K562 (cell line): ENCODE data around the gene TGFBR3L. TPM values are rescaled to one million over a fixed set of nuclear protein-coding genes. Genes with fewer than 3 reads are reported as not detected.
A peak's percentile ranks its signal among the peaks of the same experiment; 100 is the strongest.

Experiments
- ARNT ChIP-seq, 2 experiments: fragments of 450-650 bp; IDR thresholded peaks; 2 replicates each; pipeline ENCODE4 v1.6.1; 2016; ENCODE audit warnings: mild to moderate bottlenecking in 1 of 2
- E2F3 ChIP-seq: fragments of 250-450 bp; sonication (Bioruptor Pico); IDR thresholded peaks from 2 replicates; pipeline ENCODE4 v1.4.0; 2020; ENCODE audit warnings: mild to moderate bottlenecking
- FOXJ2 ChIP-seq: fragments of 200-800 bp; sonication (Bioruptor generic); IDR thresholded peaks from 2 replicates; pipeline ENCODE4 v1.6.1; 2016; ENCODE audit warnings: missing genetic modification characterization, missing compliant biosample characterization
- GTF2A2 ChIP-seq: IDR thresholded peaks from 2 replicates; pipeline ENCODE4 v1.6.1; 2016; ENCODE audit warnings: mild to moderate bottlenecking, missing genetic modification characterization, missing compliant biosample characterization
- MAFK ChIP-seq: IDR thresholded peaks from 2 replicates; pipeline ENCODE4 v1.6.1; 2011; ENCODE audit warnings: low read length, improper control_type of control experiment
- RBBP5 ChIP-seq: fragments of 200-600 bp; sonication (generic); IDR thresholded peaks from 2 replicates; pipeline ENCODE4 v1.6.1; 2012; ENCODE audit warnings: borderline replicate concordance, mild to moderate bottlenecking, low read length, control low read depth, inconsistent platforms; ENCODE audit not compliant: insufficient read depth, poor library complexity, severe bottlenecking
- RBM25 ChIP-seq: fragments of 200-400 bp; formaldehyde crosslinking; IDR thresholded peaks from 2 replicates; pipeline ENCODE4 v1.6.1; 2018; ENCODE audit warnings: low read length, low read depth, moderate library complexity; ENCODE audit not compliant: severe bottlenecking
- SMAD2 ChIP-seq: fragments of 150-350 bp; IDR thresholded peaks from 2 replicates; pipeline ENCODE4 v1.6.1; 2014; ENCODE audit warnings: low read depth, mild to moderate bottlenecking, low read length
- TCF7 ChIP-seq: sonication (generic); IDR thresholded peaks from 2 replicates; pipeline ENCODE4 v1.6.1; 2016; ENCODE audit warnings: antibody characterized with exemption, borderline replicate concordance
- THRAP3 ChIP-seq: fragments of 450-650 bp; IDR thresholded peaks from 2 replicates; pipeline ENCODE4 v1.6.1; 2016; ENCODE audit warnings: mild to moderate bottlenecking, inconsistent platforms, borderline replicate concordance
- ZNF384 ChIP-seq: IDR thresholded peaks from 2 replicates; pipeline ENCODE4 v1.6.1; 2012; ENCODE audit warnings: low read depth, low read length, improper control_type of control experiment
- ZNF408 ChIP-seq: fragments of 250-450 bp; sonication (Bioruptor Pico); IDR thresholded peaks from 2 replicates; pipeline ENCODE4 v1.4.0; 2020; ENCODE audit warnings: low read depth, mild to moderate bottlenecking, moderate library complexity
- ZNF41 ChIP-seq: fragments of 250-450 bp; sonication (Bioruptor Pico); conservative IDR thresholded peaks from 2 replicates; pipeline ENCODE4 v1.4.0; 2020; ENCODE audit warnings: mild to moderate bottlenecking
- ZNF699 ChIP-seq: fragments of 250-450 bp; sonication (Bioruptor Pico); IDR thresholded peaks from 2 replicates; pipeline ENCODE4 v1.8.0; 2021; ENCODE audit warnings: mild to moderate bottlenecking, moderate library complexity; ENCODE audit not compliant: insufficient replicate concordance
- polyA plus RNA-seq, 8 experiments: library from polyadenylated mRNA; depleted of rRNA in 4 of 8; stranded (reverse) in 5 of 8; unstranded in 3 of 8; fragments of >200 nt; fragmentation: Nextera tagmentation in 2 of 8; fragmentation: Illumina TruSeq in 1 of 8; extraction: Ambion mirVana in 2 of 8; extraction: Trizol in 1 of 8; gene quantifications; 2 replicates each; pipeline versions ENCODE4 v1.2.1 to v1.2.3, GENCODE V29; 2011 to 2014; ENCODE audit warnings: inconsistent platforms in 1 of 8, missing spikeins in 1 of 8
- total RNA-seq, 7 experiments: library from RNA; depleted of rRNA in 6 of 7; stranded (reverse); fragments of >200 nt in 6 of 7; fragmentation: Illumina TruSeq in 2 of 7; extraction: Trizol in 2 of 7; gene quantifications; 2 replicates each; pipeline versions ENCODE4 v1.2.1 to v1.2.3, GENCODE V29; 2011 to 2021; ENCODE audit warnings: low replicate concordance in 1 of 7
- TF ChIP-seq, protein P1 (sequence below), 2 experiments: IDR thresholded peaks; 2 replicates each; pipeline ENCODE4 v1.6.1; 2012; ENCODE audit warnings: improper control_type of control experiment in 2 of 2, low read depth in 2 of 2, low read length in 2 of 2, borderline replicate concordance in 1 of 2
- TF ChIP-seq, protein P2 (sequence below): fragments of 250-450 bp; sonication (Bioruptor Pico); IDR thresholded peaks from 2 replicates; pipeline ENCODE4 v1.8.0; 2022; ENCODE audit warnings: inconsistent platforms, mild to moderate bottlenecking, moderate library complexity, borderline replicate concordance
- TF ChIP-seq, protein P3 (sequence below): fragments of 250-450 bp; sonication (Bioruptor Pico); IDR thresholded peaks from 2 replicates; pipeline ENCODE4 v1.8.0; 2021; ENCODE audit warnings: mild to moderate bottlenecking, moderate library complexity
- TF ChIP-seq, protein P4 (sequence below): IDR thresholded peaks from 3 replicates; pipeline ENCODE4 v1.6.1; 2011; ENCODE audit warnings: borderline replicate concordance, mild to moderate bottlenecking, moderate library complexity; ENCODE audit not compliant: insufficient read length; ENCODE audit errors: extremely low read depth

Gene TGFBR3L
- total and polyA plus RNA-seq, 9 of the 15 experiments (the other 6 are each of a cell fraction or from before 2014, with no cell fraction given) = not detected

DNA sequence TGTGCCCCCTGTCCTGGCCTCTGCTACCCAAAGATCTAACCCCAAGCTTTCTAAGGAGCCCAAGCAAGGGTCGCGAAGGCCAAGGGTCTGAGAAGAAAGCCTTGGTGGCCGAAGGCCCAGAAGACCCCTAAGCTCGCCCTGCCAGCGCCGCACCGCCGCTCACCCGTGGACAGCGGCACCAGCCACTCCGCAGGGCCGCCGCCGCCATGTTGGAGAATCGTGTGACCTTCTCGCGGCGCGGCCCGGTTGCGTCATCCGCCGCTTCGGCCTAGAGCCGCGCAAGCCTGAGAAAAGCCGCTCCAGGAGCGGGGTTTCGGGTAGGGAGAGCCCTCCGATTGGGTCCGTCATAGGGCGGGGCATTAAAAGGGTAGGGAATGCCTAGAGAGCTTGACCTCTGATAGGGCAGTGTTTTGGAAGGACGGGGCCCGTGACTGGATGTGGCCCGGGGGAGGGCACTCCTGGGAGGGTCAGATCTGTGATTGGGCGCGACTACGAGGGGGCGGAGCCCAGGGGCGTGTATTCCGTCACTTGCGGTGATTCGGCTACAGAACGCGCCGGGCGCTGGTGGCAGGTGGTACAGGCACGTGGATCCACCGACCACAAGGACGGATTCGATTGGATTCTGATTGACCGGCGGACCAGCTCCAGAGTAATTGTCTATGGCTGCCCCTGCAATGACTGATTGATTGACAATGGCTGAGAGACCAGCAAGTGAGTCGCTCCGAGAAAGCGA is 29.0 kb downstream of the TGFBR3L start, which contains the start of gene TIMM44 (continued):
- TF ChIP-seq SMAD2 (no peak), ZNF408 (no peak), E2F3 (CRISPR knock-in tag) (no peak), ARNT (IDR thresholded peaks at IDR 0.05) (no peak), ZNF384 (no peak), TCF7 (no peak), RBM25 (peak; percentile 27), THRAP3 (no peak), ZNF699 (CRISPR knock-in tag) (no peak), MAFK (peak; percentile 1; the same call in 1 of the 2 replicates), RBBP5 (peak; percentile 62), FOXJ2 (no peak), GTF2A2 (no peak), ZNF41 (CRISPR knock-in tag) (no peak)
- TF ChIP-seq, protein P1, sequence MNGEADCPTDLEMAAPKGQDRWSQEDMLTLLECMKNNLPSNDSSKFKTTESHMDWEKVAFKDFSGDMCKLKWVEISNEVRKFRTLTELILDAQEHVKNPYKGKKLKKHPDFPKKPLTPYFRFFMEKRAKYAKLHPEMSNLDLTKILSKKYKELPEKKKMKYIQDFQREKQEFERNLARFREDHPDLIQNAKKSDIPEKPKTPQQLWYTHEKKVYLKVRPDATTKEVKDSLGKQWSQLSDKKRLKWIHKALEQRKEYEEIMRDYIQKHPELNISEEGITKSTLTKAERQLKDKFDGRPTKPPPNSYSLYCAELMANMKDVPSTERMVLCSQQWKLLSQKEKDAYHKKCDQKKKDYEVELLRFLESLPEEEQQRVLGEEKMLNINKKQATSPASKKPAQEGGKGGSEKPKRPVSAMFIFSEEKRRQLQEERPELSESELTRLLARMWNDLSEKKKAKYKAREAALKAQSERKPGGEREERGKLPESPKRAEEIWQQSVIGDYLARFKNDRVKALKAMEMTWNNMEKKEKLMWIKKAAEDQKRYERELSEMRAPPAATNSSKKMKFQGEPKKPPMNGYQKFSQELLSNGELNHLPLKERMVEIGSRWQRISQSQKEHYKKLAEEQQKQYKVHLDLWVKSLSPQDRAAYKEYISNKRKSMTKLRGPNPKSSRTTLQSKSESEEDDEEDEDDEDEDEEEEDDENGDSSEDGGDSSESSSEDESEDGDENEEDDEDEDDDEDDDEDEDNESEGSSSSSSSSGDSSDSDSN (IDR thresholded peaks at IDR 0.05; ENCODE audit: borderline replicate concordance in 1 of 2, low read depth in 2 of 2, low read length in 2 of 2) = peak; percentile 41 to 51; a peak in 1 of 4 replicates
- TF ChIP-seq, protein P2, sequence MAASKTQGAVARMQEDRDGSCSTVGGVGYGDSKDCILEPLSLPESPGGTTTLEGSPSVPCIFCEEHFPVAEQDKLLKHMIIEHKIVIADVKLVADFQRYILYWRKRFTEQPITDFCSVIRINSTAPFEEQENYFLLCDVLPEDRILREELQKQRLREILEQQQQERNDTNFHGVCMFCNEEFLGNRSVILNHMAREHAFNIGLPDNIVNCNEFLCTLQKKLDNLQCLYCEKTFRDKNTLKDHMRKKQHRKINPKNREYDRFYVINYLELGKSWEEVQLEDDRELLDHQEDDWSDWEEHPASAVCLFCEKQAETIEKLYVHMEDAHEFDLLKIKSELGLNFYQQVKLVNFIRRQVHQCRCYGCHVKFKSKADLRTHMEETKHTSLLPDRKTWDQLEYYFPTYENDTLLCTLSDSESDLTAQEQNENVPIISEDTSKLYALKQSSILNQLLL = no peak
- TF ChIP-seq, protein P3, sequence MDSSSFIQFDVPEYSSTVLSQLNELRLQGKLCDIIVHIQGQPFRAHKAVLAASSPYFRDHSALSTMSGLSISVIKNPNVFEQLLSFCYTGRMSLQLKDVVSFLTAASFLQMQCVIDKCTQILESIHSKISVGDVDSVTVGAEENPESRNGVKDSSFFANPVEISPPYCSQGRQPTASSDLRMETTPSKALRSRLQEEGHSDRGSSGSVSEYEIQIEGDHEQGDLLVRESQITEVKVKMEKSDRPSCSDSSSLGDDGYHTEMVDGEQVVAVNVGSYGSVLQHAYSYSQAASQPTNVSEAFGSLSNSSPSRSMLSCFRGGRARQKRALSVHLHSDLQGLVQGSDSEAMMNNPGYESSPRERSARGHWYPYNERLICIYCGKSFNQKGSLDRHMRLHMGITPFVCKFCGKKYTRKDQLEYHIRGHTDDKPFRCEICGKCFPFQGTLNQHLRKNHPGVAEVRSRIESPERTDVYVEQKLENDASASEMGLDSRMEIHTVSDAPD (CRISPR knock-in tag) = no peak
- TF ChIP-seq, protein P4, sequence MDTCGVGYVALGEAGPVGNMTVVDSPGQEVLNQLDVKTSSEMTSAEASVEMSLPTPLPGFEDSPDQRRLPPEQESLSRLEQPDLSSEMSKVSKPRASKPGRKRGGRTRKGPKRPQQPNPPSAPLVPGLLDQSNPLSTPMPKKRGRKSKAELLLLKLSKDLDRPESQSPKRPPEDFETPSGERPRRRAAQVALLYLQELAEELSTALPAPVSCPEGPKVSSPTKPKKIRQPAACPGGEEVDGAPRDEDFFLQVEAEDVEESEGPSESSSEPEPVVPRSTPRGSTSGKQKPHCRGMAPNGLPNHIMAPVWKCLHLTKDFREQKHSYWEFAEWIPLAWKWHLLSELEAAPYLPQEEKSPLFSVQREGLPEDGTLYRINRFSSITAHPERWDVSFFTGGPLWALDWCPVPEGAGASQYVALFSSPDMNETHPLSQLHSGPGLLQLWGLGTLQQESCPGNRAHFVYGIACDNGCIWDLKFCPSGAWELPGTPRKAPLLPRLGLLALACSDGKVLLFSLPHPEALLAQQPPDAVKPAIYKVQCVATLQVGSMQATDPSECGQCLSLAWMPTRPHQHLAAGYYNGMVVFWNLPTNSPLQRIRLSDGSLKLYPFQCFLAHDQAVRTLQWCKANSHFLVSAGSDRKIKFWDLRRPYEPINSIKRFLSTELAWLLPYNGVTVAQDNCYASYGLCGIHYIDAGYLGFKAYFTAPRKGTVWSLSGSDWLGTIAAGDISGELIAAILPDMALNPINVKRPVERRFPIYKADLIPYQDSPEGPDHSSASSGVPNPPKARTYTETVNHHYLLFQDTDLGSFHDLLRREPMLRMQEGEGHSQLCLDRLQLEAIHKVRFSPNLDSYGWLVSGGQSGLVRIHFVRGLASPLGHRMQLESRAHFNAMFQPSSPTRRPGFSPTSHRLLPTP = no peak
